ENCODE results near the gene MAB21L2. TPM values are rescaled to one million over a fixed set of nuclear protein-coding genes. Genes with fewer than 3 reads are reported as not detected.
"Not testable (repeated sequence)": the region's sequence is repeated elsewhere in the genome, so short reads cannot be mapped to it uniquely, and the experiment has no call there.

The MAB21L2 gene
- total and polyA plus RNA-seq, 2 experiments from 2014 or later: 0.39 TPM; not detected in 1

- H3K27me3 Mint-ChIP-seq (ENCODE audit: insufficient read depth, low read depth, poor library complexity): not testable (repeated sequence)
Measured at GRCh38 chr4:150557811-150558210, 24.1 kb upstream of the MAB21L2 start.

GRCh38 chr4:150561143-150561737 is 20.7 kb upstream of the MAB21L2 start:
- Histone ChIP-seq H3K79me2 (replicated peaks; ENCODE audit: insufficient read depth) (no peaks in the 10 kb centered on the region), H2AFZ (no peak overlapping the region), H4K20me1 (replicated peaks; ENCODE audit: insufficient read depth) (no peaks in the 10 kb centered on the region), H3K27ac (ENCODE audit: low read depth) (no peak overlapping the region), H3K4me1 (ENCODE audit: insufficient read depth) (no peaks in the 10 kb centered on the region), H3F3A (replicated peaks; ENCODE audit: low read depth) (no peaks in the 10 kb centered on the region), H3K36me3 (ENCODE audit: insufficient read depth) (no peaks in the 10 kb centered on the region; the same call in 1 of the 2 replicates), H3K4me2 (no peak overlapping the region), H3K27me3 (ENCODE audit: insufficient read depth) (no peaks in the 10 kb centered on the region), H3K4me3 (no peak overlapping the region), H3K9me2 (ENCODE audit: insufficient read depth) (0 out of 2 replicates have a peak, but pooled peaks cover 4% of the 10 kb centered on the region)
- Mint-ChIP-seq H3K27me3 (ENCODE audit: insufficient read depth, low read depth, poor library complexity) (no peaks in the 10 kb centered on the region), H3K4me1 (no peaks in the 10 kb centered on the region), H3K36me3 (ENCODE audit: low read depth) (peaks cover 10% of the 10 kb centered on the region), H3K27ac (peak overlapping the region; percentile 16; the same call in 1 of the 2 replicates), H3K4me3 (no peak overlapping the region), H3K9me3 (peaks cover 7% of the 10 kb centered on the region; the same call in 1 of the 3 replicates)
- ATAC-seq (no peak), DNase-seq (ENCODE audit: low spot score) (no peak)
- TF ChIP-seq ZNF114 (CRISPR knock-in tag; IDR thresholded peaks at IDR 0.05): no peak
- no peak for TF ChIP-seq ETS1 (IDR thresholded peaks at IDR 0.05)
- TF ChIP-seq JUNB (IDR thresholded peaks at IDR 0.05; ENCODE audit: unreplicated experiment): no peak
- no peak for TF ChIP-seq ZNF462 (CRISPR knock-in tag; IDR thresholded peaks at IDR 0.05)
- TF ChIP-seq EZH2phosphoT487 (IDR thresholded peaks at IDR 0.05; ENCODE audit: unreplicated experiment): no peak
- TF ChIP-seq STAT1 (IDR thresholded peaks at IDR 0.05; ENCODE audit: unreplicated experiment): no peak
- no peak for TF ChIP-seq EZH2 (IDR thresholded peaks at IDR 0.05; ENCODE audit: low read depth, unreplicated experiment)
- TF ChIP-seq NANOG (IDR thresholded peaks at IDR 0.05; ENCODE audit: borderline replicate concordance): no peak
- no peak for TF ChIP-seq CREB1 (CRISPR knock-in tag; IDR thresholded peaks at IDR 0.05; ENCODE audit: low read depth)
- TF ChIP-seq ZNF331 (CRISPR knock-in tag; IDR thresholded peaks at IDR 0.05; ENCODE audit: low read depth): no peak
- TF ChIP-seq CTCF (conservative IDR thresholded peaks at IDR 0.05; ENCODE audit: low read depth in 2 of 2): no peak

More at GRCh38 chr4:150557811-150558210, 24.1 kb upstream of the MAB21L2 start:
- H3K9me2 ChIP-seq (ENCODE audit: insufficient read depth); H3K4me2 ChIP-seq; H3K36me3 ChIP-seq (ENCODE audit: insufficient read depth); H3K9me3 Mint-ChIP-seq; H3K4me3 Mint-ChIP-seq; H3K4me1 ChIP-seq (ENCODE audit: insufficient read depth); H3K4me1 Mint-ChIP-seq; H3F3A ChIP-seq (replicated peaks; ENCODE audit: low read depth); H3K27me3 ChIP-seq (ENCODE audit: insufficient read depth); DNase-seq (ENCODE audit: low spot score); H3K27ac ChIP-seq (ENCODE audit: low read depth); H3K36me3 Mint-ChIP-seq (ENCODE audit: low read depth); H2AFZ ChIP-seq; H3K4me3 ChIP-seq; H3K27ac Mint-ChIP-seq; H3K79me2 ChIP-seq (replicated peaks; ENCODE audit: insufficient read depth); H4K20me1 ChIP-seq (replicated peaks; ENCODE audit: insufficient read depth); ATAC-seq: not testable (repeated sequence)
